DND-41 (cell line): Measurements from ENCODE around the gene RNF217.
"Not testable (repeated sequence)": the region's sequence is repeated elsewhere in the genome, so short reads cannot be mapped to it uniquely, and the experiment has no call there.

ENCODE experiments used
- ATAC-seq: fragments of 200-7000 bp; cut with Tn5 transposase; 3 replicates; pipeline ENCODE4 v1.9.1; 2021; ENCODE audit warnings: low read depth; ENCODE audit not compliant: insufficient read depth
- DNase-seq: peaks from one replicate; pipeline ENCODE4 v3.0.0-alpha.2; 2020
- H2AFZ ChIP-seq: 2 replicates; pipeline ENCODE4 v1.6.0; 2012; ENCODE audit warnings: low read depth, low read length
- H3K27ac ChIP-seq: 2 replicates; pipeline ENCODE4 v1.5.1; 2012; ENCODE audit warnings: low read length, inconsistent platforms
- H3K27me3 ChIP-seq: fragments of 200-600 bp; sonication (generic); 2 replicates; pipeline ENCODE4 v1.6.0; 2012; ENCODE audit warnings: low read length, mild to moderate bottlenecking, inconsistent platforms; ENCODE audit not compliant: insufficient read depth, poor library complexity
- H3K36me3 ChIP-seq: 2 replicates; pipeline ENCODE4 v1.5.1; 2012; ENCODE audit warnings: low read length, inconsistent platforms; ENCODE audit not compliant: insufficient read depth
- H3K4me1 ChIP-seq: 2 replicates; pipeline ENCODE4 v1.5.1; 2012; ENCODE audit warnings: mild to moderate bottlenecking, low read length; ENCODE audit not compliant: insufficient read depth
- H3K4me2 ChIP-seq: 2 replicates; pipeline ENCODE4 v1.6.0; 2012; ENCODE audit warnings: mild to moderate bottlenecking, moderate library complexity, low read length, inconsistent platforms; ENCODE audit not compliant: insufficient read depth
- H3K4me3 ChIP-seq, 2 experiments: fragments of 200-600 bp in 1 of 2; shearing (Covaris generic) in 1 of 2; 2 replicates each; pipeline ENCODE4 v1.5.1; 2012 to 2016; ENCODE audit warnings: inconsistent platforms in 2 of 2, low read length in 2 of 2, mild to moderate bottlenecking in 2 of 2, low read depth in 1 of 2, moderate library complexity in 1 of 2
- H3K79me2 ChIP-seq: 2 replicates; pipeline ENCODE4 v1.6.0; 2012; ENCODE audit warnings: low read length, inconsistent platforms; ENCODE audit not compliant: insufficient read depth
- H3K9ac ChIP-seq: 2 replicates; pipeline ENCODE4 v1.6.0; 2012; ENCODE audit warnings: low read depth, mild to moderate bottlenecking, inconsistent platforms, low read length, moderate library complexity
- H3K9me3 ChIP-seq: 2 replicates; pipeline ENCODE4 v1.5.1; 2012; ENCODE audit warnings: low read length, moderate library complexity, mild to moderate bottlenecking, inconsistent platforms; ENCODE audit not compliant: insufficient read depth, severe bottlenecking
- H4K20me1 ChIP-seq: 2 replicates; pipeline ENCODE4 v1.6.0; 2012; ENCODE audit warnings: low read length; ENCODE audit not compliant: insufficient read depth
- CTCF ChIP-seq: IDR thresholded peaks from 2 replicates; pipeline ENCODE4 v1.5.1; 2012; ENCODE audit warnings: borderline replicate concordance, low read length, moderate library complexity, mild to moderate bottlenecking; ENCODE audit not compliant: poor library complexity, severe bottlenecking; ENCODE audit errors: extremely low read depth
- EZH2 ChIP-seq: IDR thresholded peaks from 3 replicates; pipeline ENCODE4 v1.6.1; 2012; ENCODE audit warnings: borderline replicate concordance, low read depth, mild to moderate bottlenecking, moderate library complexity, low read length, inconsistent platforms; ENCODE audit not compliant: severe bottlenecking

The RNF217 gene

GRCh38 chr6:124963416-124963785 lies 1.2 kb downstream of the RNF217 start:
- H3K27ac ChIP-seq = no peak overlapping the region

GRCh38 chr6:124963831-124964763 lies 1.9 kb downstream of the RNF217 start:
- ATAC-seq (no peak), DNase-seq (no peak)
- Histone ChIP-seq H3K27ac (no peak overlapping the region), H3K27me3 (no peaks in the 10 kb centered on the region), H3K4me1 (no peaks in the 10 kb centered on the region), H3K4me3 (no peak overlapping the region), H3K4me2 (no peak overlapping the region), H4K20me1 (no peaks in the 10 kb centered on the region), H3K9me3 (no peaks in the 10 kb centered on the region), H3K9ac (no peak overlapping the region), H3K36me3 (no peaks in the 10 kb centered on the region), H2AFZ (no peak overlapping the region), H3K79me2 (no peaks in the 10 kb centered on the region)
- TF ChIP-seq EZH2 (no peak), CTCF (no peak)

More at GRCh38 chr6:124963416-124963785, 1.2 kb downstream of the RNF217 start:
- TF ChIP-seq EZH2 (no peak), CTCF (no peak)
- Histone ChIP-seq H3K4me3 (no peak overlapping the region), H3K4me2 (no peak overlapping the region), H3K9me3 (no peaks in the 10 kb centered on the region), H2AFZ (no peak overlapping the region), H3K4me1 (no peaks in the 10 kb centered on the region), H3K9ac (no peak overlapping the region), H4K20me1 (no peaks in the 10 kb centered on the region), H3K36me3 (no peaks in the 10 kb centered on the region), H3K79me2 (no peaks in the 10 kb centered on the region), H3K27me3 (no peaks in the 10 kb centered on the region)
- DNase-seq = no peak
- no peak for ATAC-seq

GRCh38 chr6:124964764-124965105 lies 2.5 kb downstream of the RNF217 start:
- H3K36me3 ChIP-seq = no peaks in the 10 kb centered on the region
- no peak overlapping the region for H3K9ac ChIP-seq
- DNase-seq = no peak
- H3K4me2 ChIP-seq = no peak overlapping the region
- H3K9me3 ChIP-seq = no peaks in the 10 kb centered on the region
- TF ChIP-seq EZH2 (no peak), CTCF (no peak)
- H3K79me2 ChIP-seq = no peaks in the 10 kb centered on the region
- H3K4me3 ChIP-seq = no peak overlapping the region
- no peak overlapping the region for H2AFZ ChIP-seq
- ATAC-seq = no peak
- no peaks in the 10 kb centered on the region for H3K27me3 ChIP-seq
- no peaks in the 10 kb centered on the region for H4K20me1 ChIP-seq
- H3K27ac ChIP-seq = no peak overlapping the region
- H3K4me1 ChIP-seq = no peaks in the 10 kb centered on the region

- DNase-seq, H2AFZ ChIP-seq, H4K20me1 ChIP-seq, H3K9ac ChIP-seq, H3K27ac ChIP-seq, H3K4me1 ChIP-seq, H3K4me2 ChIP-seq, H3K4me3 ChIP-seq, H3K79me2 ChIP-seq, ATAC-seq, H3K9me3 ChIP-seq, H3K36me3 ChIP-seq, H3K27me3 ChIP-seq: not testable (repeated sequence)
Measured at GRCh38 chr6:124965424-124965850, 3.2 kb downstream of the RNF217 start.
